GM12864 (cell line): ENCODE results near the gene CD101.

Source experiments
- DNase-seq: peaks from one replicate; pipeline ENCODE4 v3.0.0-alpha.2; 2011; ENCODE audit warnings: low read depth
- H3K4me3 ChIP-seq: 2 replicates; pipeline ENCODE4 v1.5.1; 2011; ENCODE audit warnings: mild to moderate bottlenecking, low read depth, low read length, control low read depth
- TF ChIP-seq, protein P1 (sequence below): IDR thresholded peaks from 2 replicates; pipeline ENCODE4 v1.5.1; 2011; ENCODE audit warnings: low read depth, mild to moderate bottlenecking, moderate library complexity, low read length, control low read depth, inconsistent platforms; ENCODE audit errors: missing control alignments

Gene CD101, protein sequence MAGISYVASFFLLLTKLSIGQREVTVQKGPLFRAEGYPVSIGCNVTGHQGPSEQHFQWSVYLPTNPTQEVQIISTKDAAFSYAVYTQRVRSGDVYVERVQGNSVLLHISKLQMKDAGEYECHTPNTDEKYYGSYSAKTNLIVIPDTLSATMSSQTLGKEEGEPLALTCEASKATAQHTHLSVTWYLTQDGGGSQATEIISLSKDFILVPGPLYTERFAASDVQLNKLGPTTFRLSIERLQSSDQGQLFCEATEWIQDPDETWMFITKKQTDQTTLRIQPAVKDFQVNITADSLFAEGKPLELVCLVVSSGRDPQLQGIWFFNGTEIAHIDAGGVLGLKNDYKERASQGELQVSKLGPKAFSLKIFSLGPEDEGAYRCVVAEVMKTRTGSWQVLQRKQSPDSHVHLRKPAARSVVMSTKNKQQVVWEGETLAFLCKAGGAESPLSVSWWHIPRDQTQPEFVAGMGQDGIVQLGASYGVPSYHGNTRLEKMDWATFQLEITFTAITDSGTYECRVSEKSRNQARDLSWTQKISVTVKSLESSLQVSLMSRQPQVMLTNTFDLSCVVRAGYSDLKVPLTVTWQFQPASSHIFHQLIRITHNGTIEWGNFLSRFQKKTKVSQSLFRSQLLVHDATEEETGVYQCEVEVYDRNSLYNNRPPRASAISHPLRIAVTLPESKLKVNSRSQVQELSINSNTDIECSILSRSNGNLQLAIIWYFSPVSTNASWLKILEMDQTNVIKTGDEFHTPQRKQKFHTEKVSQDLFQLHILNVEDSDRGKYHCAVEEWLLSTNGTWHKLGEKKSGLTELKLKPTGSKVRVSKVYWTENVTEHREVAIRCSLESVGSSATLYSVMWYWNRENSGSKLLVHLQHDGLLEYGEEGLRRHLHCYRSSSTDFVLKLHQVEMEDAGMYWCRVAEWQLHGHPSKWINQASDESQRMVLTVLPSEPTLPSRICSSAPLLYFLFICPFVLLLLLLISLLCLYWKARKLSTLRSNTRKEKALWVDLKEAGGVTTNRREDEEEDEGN

DNA sequence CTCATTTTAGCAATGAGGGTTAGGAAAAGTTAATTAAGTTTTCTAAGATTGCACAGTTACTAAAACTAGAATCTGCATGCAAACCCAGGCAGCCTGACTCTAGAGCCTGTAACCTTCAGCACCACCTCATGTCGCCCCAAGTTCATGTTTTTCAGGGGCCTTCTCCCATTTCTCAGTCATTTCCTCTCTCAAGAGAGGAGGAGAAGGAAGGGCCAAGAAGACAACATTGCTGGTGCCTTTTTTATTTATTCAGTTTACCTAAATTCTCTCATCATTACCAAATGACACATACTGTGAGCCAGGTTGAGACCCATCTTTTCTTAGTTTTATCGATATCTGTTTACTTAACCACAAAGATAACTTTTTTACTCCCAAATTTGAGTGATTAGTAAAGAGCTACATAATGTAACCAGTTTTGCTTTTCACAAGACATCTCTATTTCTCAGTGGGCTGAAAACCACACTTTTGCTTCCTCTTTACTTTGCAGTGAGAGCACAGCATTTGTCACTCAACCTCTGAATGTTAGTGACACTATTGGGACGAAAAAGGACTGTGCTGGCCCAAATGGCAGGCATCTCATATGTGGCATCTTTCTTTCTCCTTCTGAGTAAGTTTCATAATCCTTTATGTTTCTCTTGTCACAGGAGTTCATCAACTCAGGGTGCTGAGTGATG, at the start of gene CD101:
Gene CD101, plus strand, starts transcription at position 507 of the 674 bp plus-strand sequence. Its CDS starts 58 bp downstream, at position 565.
- TF ChIP-seq, protein P1, sequence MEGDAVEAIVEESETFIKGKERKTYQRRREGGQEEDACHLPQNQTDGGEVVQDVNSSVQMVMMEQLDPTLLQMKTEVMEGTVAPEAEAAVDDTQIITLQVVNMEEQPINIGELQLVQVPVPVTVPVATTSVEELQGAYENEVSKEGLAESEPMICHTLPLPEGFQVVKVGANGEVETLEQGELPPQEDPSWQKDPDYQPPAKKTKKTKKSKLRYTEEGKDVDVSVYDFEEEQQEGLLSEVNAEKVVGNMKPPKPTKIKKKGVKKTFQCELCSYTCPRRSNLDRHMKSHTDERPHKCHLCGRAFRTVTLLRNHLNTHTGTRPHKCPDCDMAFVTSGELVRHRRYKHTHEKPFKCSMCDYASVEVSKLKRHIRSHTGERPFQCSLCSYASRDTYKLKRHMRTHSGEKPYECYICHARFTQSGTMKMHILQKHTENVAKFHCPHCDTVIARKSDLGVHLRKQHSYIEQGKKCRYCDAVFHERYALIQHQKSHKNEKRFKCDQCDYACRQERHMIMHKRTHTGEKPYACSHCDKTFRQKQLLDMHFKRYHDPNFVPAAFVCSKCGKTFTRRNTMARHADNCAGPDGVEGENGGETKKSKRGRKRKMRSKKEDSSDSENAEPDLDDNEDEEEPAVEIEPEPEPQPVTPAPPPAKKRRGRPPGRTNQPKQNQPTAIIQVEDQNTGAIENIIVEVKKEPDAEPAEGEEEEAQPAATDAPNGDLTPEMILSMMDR = no peak
- DNase-seq = peak; percentile 84
- H3K4me3 ChIP-seq = no peak within 1 kb of the TSS; the same call in 1 of the 2 replicates

DNA sequence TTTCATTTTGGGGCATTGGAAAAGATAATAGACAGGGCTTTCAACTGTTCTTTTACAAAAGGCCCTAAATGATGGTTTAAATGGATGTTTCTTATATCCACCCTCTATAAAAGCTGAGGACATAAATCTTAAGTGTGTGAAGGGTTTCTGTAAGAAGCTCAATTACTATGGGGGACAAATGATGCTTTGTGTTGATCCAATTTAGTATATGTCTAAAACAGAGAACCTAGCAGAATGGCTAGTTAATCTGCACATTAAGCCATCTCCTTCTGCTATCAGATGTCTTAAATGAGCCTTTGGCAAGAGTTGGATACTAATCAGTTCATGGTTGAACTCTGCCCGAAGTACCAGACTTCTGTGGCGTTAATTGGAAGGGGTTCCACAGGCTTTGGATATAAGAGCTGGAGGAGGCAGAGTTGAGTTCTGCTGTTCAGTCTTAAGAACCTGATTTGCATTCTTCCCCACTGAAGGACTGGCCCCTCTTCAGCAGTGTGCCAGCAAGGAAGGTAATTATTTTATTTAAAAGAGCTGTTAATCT, 48.8 kb upstream of the CD101 start:
- TF ChIP-seq, protein P1 = no peak
- DNase-seq = no peak
- no peak overlapping the region for H3K4me3 ChIP-seq

DNA sequence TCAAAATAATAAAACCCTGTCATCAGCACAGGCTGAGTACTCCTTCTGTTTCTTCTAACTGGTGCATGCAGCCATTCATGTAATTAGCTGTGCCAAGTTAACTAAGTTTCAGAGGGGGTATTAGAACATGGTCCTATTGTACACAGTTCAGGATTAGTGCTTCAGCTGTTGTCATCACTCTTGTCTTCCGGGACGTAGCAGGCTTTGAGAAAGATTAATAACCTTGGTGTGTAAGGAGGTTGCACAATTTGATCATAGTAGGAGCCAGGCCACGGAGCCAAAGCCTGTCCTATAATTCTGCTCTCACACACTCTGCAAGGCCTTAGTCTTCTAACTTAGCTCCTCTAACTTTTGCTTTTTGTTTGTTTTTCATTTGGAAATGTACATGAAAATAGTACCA, 47.1 kb upstream of the CD101 start:
- TF ChIP-seq, protein P1 = no peak
- no peak for DNase-seq

DNA sequence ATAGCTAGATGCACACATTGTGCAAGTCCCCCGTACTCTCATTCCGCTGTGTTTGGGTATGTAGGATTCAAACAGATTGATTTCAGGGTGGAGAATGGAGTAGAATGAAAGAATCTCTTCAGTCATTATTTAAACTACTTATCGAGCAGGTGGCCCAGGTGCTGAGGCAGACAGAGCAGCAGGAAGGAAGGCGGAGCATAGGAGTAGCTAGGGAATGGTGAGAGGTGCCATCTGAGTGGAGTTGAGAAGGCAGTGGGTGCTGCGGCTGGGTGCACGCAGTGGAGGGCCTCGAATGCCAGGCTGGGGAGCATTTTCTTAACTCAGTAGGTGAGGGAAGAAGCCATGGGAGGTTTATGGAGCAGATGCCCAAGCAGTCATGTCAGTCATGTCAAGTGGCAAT, 45.2 kb upstream of the CD101 start:
- DNase-seq = no peak
- H3K4me3 ChIP-seq = no peak overlapping the region
- TF ChIP-seq, protein P1 = no peak

More for the DNA sequence above, 47.1 kb upstream of the CD101 start:
- no peak overlapping the region for H3K4me3 ChIP-seq

DNA sequence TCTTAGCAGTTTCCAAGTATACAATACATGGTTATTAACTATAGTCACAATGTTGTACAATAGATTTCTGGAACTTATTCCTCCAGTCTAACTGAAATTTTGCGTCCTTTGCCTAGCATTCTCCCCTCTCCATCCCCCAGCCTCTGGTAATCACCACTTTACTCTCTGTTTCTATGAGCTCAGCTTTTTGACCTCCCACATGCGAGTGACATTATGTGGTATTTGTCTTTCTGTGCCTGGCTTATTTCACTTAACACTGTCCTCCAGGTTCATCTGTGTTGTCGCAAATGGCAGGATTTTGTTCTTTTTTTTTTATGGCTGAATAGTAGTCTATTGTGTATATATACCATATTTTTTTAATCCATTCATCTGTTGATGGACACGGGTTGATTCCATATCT, 43.9 kb upstream of the CD101 start:
- TF ChIP-seq, protein P1 = no peak
- no peak for DNase-seq
- no peak overlapping the region for H3K4me3 ChIP-seq

DNA sequence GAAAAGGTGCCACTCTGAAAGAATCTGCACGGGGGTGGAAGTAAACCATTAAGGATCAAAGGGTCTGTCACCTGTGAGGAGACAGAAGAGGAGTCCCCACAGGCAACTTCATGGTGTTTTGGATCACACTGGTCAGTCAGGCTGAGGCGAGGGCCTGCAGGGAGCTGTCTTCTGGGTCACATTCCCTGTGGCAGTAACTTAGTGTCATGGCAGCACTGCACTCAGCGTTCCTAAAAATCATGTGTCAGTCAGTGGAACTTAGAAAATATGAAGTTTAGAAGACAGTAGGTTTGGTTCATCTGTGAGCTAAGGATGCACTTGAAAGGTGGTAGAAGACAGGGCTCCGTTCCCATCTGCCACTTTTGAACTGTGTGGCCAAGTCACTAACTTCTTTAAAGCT, 43.5 kb upstream of the CD101 start:
- TF ChIP-seq, protein P1 = no peak
- no peak for DNase-seq
- H3K4me3 ChIP-seq = no peak overlapping the region
